ENCODE results near the gene ATXN1. TPM values are rescaled to one million over a fixed set of nuclear protein-coding genes. Genes with fewer than 3 reads are reported as not detected.

Gene ATXN1
- total RNA-seq, 1 donor from 2014 or later = 15.5 TPM

DNA sequence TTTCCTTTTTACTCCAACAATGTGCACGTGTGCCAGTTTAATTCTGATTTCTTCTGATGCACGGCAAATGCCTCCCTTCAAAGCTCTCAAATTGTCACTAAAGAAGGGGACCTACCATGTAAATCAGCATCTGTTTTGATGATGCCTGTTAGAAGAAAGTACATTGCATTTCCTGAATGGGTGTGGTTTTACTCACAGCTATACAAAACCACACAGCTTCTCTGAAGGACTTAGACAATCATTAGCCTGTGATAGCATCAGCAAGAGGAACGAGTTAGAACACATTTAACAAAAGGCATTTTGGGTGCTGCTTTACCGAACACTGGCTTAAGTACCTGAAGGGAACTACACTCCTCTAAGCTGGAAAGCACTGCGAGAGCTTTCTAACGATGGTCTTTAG, 109.4 kb downstream of the ATXN1 start:
- Mint-ChIP-seq H3K36me3 (ENCODE audit: unreplicated experiment) (no peaks in the 10 kb centered on the region), H3K9me3 (ENCODE audit: unreplicated experiment) (peaks cover 1% of the 10 kb centered on the region), H3K4me3 (ENCODE audit: unreplicated experiment) (no peak overlapping the region), H3K27me3 (ENCODE audit: unreplicated experiment) (no peaks in the 10 kb centered on the region), H3K4me1 (ENCODE audit: low read depth, unreplicated experiment) (no peaks in the 10 kb centered on the region), H3K27ac (ENCODE audit: unreplicated experiment) (no peak overlapping the region)
- DNase-seq = no peak
- TF ChIP-seq, protein P1, sequence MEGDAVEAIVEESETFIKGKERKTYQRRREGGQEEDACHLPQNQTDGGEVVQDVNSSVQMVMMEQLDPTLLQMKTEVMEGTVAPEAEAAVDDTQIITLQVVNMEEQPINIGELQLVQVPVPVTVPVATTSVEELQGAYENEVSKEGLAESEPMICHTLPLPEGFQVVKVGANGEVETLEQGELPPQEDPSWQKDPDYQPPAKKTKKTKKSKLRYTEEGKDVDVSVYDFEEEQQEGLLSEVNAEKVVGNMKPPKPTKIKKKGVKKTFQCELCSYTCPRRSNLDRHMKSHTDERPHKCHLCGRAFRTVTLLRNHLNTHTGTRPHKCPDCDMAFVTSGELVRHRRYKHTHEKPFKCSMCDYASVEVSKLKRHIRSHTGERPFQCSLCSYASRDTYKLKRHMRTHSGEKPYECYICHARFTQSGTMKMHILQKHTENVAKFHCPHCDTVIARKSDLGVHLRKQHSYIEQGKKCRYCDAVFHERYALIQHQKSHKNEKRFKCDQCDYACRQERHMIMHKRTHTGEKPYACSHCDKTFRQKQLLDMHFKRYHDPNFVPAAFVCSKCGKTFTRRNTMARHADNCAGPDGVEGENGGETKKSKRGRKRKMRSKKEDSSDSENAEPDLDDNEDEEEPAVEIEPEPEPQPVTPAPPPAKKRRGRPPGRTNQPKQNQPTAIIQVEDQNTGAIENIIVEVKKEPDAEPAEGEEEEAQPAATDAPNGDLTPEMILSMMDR (IDR thresholded peaks at IDR 0.05; ENCODE audit: partially characterized antibody, unreplicated experiment) = no peak

DNA sequence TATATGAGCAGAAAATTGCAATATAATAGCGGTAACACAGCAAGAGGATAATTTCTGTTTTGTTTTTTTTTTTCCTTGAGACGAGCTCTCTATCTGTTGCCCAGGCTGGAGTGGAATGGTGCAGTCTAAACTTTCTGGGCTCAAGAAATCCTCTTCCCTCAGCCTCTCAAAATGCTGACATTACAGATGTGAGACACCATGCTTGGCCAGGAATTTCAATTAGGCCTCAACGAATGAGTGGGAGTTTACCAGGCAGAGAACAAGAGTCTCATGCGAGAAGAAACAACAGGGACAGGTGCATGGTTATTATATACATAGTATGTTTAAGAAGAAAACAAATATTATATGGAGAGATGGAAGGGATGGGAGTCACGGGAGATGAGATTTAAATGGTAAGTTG, 111.4 kb downstream of the ATXN1 start:
- H3K27ac Mint-ChIP-seq (ENCODE audit: unreplicated experiment) = no peak overlapping the region

DNA sequence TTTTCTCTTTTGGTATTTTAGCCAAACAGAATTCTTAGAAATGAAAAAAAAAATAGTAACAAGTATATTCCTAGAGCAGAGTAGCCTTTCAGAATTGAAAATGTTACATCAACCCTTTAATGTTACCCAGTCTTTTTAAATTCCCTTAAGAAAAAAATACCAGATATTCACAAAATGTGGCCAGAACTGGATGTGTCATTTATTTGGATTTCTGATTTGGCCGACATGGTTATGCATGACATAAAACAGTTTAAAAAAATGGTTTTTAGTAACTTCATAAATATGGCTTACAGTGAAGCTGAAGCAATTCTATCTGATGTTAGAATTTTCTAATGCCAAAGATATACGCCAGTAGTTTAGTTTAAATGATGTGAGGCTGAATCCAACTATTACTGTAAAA, 112.0 kb downstream of the ATXN1 start:
- Mint-ChIP-seq H3K4me1 (ENCODE audit: low read depth, unreplicated experiment) (no peaks in the 10 kb centered on the region), H3K27ac (ENCODE audit: unreplicated experiment) (no peak overlapping the region), H3K9me3 (ENCODE audit: unreplicated experiment) (peaks cover 4% of the 10 kb centered on the region), H3K36me3 (ENCODE audit: unreplicated experiment) (no peaks in the 10 kb centered on the region), H3K27me3 (ENCODE audit: unreplicated experiment) (no peaks in the 10 kb centered on the region), H3K4me3 (ENCODE audit: unreplicated experiment) (no peak overlapping the region)
- no peak for DNase-seq
- TF ChIP-seq, protein P1 (IDR thresholded peaks at IDR 0.05; ENCODE audit: partially characterized antibody, unreplicated experiment) = no peak

More for the DNA sequence above, 111.4 kb downstream of the ATXN1 start:
- H3K36me3 Mint-ChIP-seq (ENCODE audit: unreplicated experiment) = no peaks in the 10 kb centered on the region
- TF ChIP-seq, protein P1 (IDR thresholded peaks at IDR 0.05; ENCODE audit: partially characterized antibody, unreplicated experiment) = no peak
- no peak for DNase-seq
- H3K27me3 Mint-ChIP-seq (ENCODE audit: unreplicated experiment) = no peaks in the 10 kb centered on the region
- no peaks in the 10 kb centered on the region for H3K4me1 Mint-ChIP-seq (ENCODE audit: low read depth, unreplicated experiment)
- H3K9me3 Mint-ChIP-seq (ENCODE audit: unreplicated experiment) = peaks cover 4% of the 10 kb centered on the region
- no peak overlapping the region for H3K4me3 Mint-ChIP-seq (ENCODE audit: unreplicated experiment)

DNA sequence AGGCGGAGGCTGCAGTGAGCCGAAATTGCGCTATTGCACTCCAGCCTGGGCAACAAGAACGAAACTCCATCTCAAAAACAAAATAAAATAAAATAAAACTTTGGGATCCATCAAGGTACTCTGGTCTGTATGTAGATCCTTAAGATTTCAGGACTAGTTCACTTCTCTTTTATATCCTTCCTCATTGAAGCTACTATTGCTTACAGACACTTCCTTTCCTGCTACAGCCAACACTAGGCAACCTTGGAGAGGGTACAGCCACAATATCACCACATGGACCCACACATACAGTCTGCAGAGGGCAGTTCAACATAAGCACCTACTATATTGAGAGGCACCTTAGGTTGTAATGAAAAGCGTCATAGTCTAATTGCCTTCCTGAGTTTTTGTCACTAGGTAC, 113.3 kb downstream of the ATXN1 start:
- Mint-ChIP-seq H3K36me3 (ENCODE audit: unreplicated experiment) (no peaks in the 10 kb centered on the region), H3K4me3 (ENCODE audit: unreplicated experiment) (no peak overlapping the region), H3K27me3 (ENCODE audit: unreplicated experiment) (peaks cover 2% of the 10 kb centered on the region), H3K4me1 (ENCODE audit: low read depth, unreplicated experiment) (no peaks in the 10 kb centered on the region), H3K9me3 (ENCODE audit: unreplicated experiment) (peaks cover 4% of the 10 kb centered on the region), H3K27ac (ENCODE audit: unreplicated experiment) (no peak overlapping the region)
- TF ChIP-seq, protein P1 (IDR thresholded peaks at IDR 0.05; ENCODE audit: partially characterized antibody, unreplicated experiment) = no peak
- no peak for DNase-seq

DNA sequence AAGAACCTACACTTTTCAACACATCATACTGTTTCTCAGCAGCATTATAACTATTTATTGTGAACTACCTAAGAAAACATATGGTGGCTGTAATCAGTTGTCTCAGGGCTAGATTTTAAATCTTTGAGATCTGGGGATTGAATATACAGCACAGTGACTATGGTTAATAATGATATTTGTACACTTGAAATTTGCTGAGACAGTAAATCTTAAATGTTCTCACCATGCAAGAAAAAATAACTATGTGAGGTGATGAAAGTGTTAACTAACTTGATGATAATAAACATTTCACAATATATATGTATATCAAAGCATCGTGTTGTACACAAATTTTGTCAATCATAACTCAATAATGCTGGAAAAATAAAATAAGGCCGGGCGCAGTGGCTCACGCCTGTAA, 113.8 kb downstream of the ATXN1 start:
- H3K9me3 Mint-ChIP-seq (ENCODE audit: unreplicated experiment) = peaks cover 4% of the 10 kb centered on the region
- no peak overlapping the region for H3K4me3 Mint-ChIP-seq (ENCODE audit: unreplicated experiment)
- peaks cover 2% of the 10 kb centered on the region for H3K27me3 Mint-ChIP-seq (ENCODE audit: unreplicated experiment)
- TF ChIP-seq, protein P1 (IDR thresholded peaks at IDR 0.05; ENCODE audit: partially characterized antibody, unreplicated experiment) = no peak
- H3K36me3 Mint-ChIP-seq (ENCODE audit: unreplicated experiment) = no peaks in the 10 kb centered on the region
- H3K27ac Mint-ChIP-seq (ENCODE audit: unreplicated experiment) = no peak overlapping the region
- DNase-seq = no peak
- no peaks in the 10 kb centered on the region for H3K4me1 Mint-ChIP-seq (ENCODE audit: low read depth, unreplicated experiment)
